Colonic mucosa (tissue), 4 donors: ENCODE data around the gene CKB. TPM values are rescaled to one million over a fixed set of nuclear protein-coding genes. Genes with fewer than 3 reads are reported as not detected.

ENCODE experiments used
- DNase-seq: peaks from one replicate; pipeline ENCODE4 v3.0.0-alpha.2; 2020
- H3K27ac ChIP-seq: fragments of 200-600 bp; one replicate; pipeline ENCODE4 v1.8.0; 2021
- H3K27me3 ChIP-seq: fragments of 200-600 bp; one replicate; pipeline ENCODE4 v1.8.0; 2021
- H3K36me3 ChIP-seq: fragments of 200-600 bp; one replicate; pipeline ENCODE4 v1.8.0; 2021
- H3K4me1 ChIP-seq: fragments of 200-600 bp; one replicate; pipeline ENCODE4 v1.8.0; 2021; ENCODE audit warnings: mild to moderate bottlenecking
- H3K4me3 ChIP-seq: fragments of 200-600 bp; one replicate; pipeline ENCODE4 v1.8.0; 2021
- H3K9ac ChIP-seq, 2 donors: one replicate each; pipeline ENCODE4 v1.7.0; 2013; ENCODE audit warnings: control low read depth in 2 of 2, low read depth in 2 of 2, low read length in 2 of 2
- H3K9me3 ChIP-seq: fragments of 200-600 bp; one replicate; pipeline ENCODE4 v1.8.0; 2021
- intact Hi-C: fragments of 100-400 bp; cut with DNase I; formaldehyde crosslinking; loops from one replicate; pipeline ENCODE4 v1.14.1; 2022
- total RNA-seq, 2 donors: library from RNA; stranded (reverse); fragmentation: NEBNext Ultra II Directional in 1 of 2; extraction: Animal tissue kit (Norgen Biotek cat#: 25700) in 1 of 2; gene quantifications; one replicate each; pipeline ENCODE4 v1.2.1, GENCODE V29; 2021
- TF ChIP-seq, protein P1 (sequence below): fragments of 200-600 bp; IDR thresholded peaks from one replicate; pipeline ENCODE4 v1.8.0; 2022; ENCODE audit warnings: antibody characterized with exemption, mild to moderate bottlenecking
- donor health status: healthy.
- donor health status: DM: no; HTN: no; CAD: no.
- donor health status: DM: no; HTN: no; CAD: no.

CKB gene
- total RNA-seq, 2 donors from 2014 or later, result 1,501 to 4,641 TPM

DNA sequence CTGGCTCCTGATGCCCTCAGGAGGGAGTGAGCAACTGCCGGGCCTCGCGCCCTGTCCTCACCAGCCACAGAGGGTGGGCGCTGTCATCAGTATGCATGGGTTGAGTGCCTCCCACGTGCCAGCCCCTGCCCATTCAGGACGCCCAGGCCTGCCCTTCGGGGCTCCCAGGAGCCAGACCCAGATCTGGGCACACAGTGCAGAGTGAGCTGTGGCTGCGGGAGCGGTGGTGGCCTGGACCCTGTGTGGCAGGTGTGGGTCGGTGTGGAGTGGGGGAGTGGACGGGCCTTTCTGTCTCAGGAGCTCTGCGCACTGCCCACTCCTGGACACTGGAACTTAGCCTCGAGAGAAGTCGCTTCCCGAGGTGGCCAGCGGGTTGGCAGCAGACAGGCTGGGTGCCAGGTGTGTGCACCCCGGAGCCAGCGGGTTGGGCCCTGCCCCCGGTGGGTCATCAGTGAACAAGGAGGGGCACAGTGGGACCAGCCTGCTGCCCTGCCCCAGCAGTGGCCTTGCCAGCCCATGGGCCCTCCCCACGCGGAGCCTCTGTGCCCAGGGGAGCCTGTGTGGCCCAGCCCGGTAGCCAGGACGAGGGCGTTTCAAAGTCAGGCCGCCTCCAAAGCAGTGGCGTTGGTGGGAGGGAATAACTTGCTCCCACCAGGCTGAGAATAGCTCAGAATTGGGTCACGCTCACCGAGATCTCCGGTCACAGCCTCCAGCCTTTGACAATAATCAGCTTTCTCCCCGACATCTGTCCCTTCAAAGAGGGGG is 15.8 kb upstream of the CKB start:
- H3K27ac ChIP-seq, result no peak overlapping the region
- intact Hi-C loops, result no loop called here

DNA sequence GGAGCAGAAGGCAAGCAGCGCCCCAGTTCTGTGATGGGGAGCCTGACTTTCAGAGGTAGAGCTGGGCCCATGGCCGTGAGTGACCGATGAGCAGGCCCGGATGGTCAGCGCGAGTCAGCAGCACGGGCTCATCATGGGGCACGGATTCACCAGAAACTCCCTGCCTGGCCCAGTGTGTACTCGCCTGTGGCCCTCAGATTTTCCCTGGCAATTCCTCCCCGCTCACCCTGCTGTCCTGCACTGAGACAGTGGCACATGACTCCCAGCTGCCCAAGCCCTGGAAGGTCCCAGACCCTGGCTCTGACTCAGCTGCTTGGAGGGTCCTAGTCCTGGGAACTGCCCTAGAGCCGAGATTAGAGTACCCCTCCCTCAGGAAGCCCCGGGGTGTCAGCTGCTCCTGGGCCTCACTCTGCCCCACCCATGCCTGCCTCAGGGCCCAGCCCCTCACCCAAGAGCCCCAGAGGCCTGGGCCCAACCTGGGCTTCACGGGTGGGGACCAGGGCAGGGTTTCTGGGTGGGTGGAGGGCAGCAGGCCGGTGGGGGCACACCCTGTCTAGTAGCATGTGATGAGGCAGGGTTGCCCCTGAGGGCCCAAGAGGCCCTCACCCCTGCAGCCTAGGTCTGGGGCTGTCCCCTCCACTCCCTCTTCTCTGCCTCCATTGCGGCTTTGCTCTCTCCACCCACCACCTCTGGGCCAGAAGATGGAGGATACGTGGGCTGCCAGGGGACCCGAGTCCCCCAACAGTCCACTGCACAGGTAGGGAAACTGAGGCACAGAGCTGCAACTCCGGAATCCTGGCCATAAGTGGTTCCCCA is 14.8 kb upstream of the CKB start:
- Histone ChIP-seq H3K9me3 (no peaks in the 10 kb centered on the region), H3K9ac (no peak overlapping the region), H3K27ac (no peak overlapping the region), H3K4me3 (no peak overlapping the region), H3K4me1 (peaks cover 26% of the 10 kb centered on the region), H3K27me3 (no peaks in the 10 kb centered on the region), H3K36me3 (no peaks in the 10 kb centered on the region)
- intact Hi-C loops, result no loop called here
- DNase-seq, result no peak
- TF ChIP-seq, protein P1, sequence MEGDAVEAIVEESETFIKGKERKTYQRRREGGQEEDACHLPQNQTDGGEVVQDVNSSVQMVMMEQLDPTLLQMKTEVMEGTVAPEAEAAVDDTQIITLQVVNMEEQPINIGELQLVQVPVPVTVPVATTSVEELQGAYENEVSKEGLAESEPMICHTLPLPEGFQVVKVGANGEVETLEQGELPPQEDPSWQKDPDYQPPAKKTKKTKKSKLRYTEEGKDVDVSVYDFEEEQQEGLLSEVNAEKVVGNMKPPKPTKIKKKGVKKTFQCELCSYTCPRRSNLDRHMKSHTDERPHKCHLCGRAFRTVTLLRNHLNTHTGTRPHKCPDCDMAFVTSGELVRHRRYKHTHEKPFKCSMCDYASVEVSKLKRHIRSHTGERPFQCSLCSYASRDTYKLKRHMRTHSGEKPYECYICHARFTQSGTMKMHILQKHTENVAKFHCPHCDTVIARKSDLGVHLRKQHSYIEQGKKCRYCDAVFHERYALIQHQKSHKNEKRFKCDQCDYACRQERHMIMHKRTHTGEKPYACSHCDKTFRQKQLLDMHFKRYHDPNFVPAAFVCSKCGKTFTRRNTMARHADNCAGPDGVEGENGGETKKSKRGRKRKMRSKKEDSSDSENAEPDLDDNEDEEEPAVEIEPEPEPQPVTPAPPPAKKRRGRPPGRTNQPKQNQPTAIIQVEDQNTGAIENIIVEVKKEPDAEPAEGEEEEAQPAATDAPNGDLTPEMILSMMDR, result no peak

More for the DNA sequence above, 15.8 kb upstream of the CKB start:
- no peaks in the 10 kb centered on the region for H3K27me3 ChIP-seq
- no peaks in the 10 kb centered on the region for H3K36me3 ChIP-seq
- H3K9me3 ChIP-seq, result no peaks in the 10 kb centered on the region
- H3K9ac ChIP-seq, result peak overlapping the region in 1 of 2 donors; percentile 12
- peaks cover 35% of the 10 kb centered on the region for H3K4me1 ChIP-seq
- DNase-seq, result no peak
- TF ChIP-seq, protein P1, result no peak
- H3K4me3 ChIP-seq, result no peak overlapping the region

DNA sequence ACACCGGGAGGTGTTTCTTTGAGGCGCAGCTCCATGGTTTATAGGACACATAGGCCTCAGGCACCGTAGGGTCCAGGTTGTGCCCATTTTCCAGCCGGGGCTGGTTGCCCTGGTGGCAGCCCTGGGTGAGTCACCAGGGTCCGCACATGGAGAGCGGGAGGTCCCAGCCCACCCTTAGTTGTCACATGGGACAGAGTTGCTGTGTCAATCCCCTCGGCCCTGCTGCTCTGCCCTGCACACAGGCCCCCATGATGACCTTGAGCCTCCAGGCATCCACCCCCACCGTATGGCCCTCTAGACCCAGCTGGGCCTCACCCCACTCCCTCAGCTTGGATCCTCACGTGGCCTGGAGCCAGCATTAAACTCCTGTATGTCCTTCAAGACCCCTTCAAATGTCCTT is 14.1 kb upstream of the CKB start:
- intact Hi-C loops, result no loop called here
- TF ChIP-seq, protein P1, result no peak
- Histone ChIP-seq H3K4me1 (peaks cover 19% of the 10 kb centered on the region), H3K36me3 (no peaks in the 10 kb centered on the region), H3K27ac (no peak overlapping the region), H3K27me3 (no peaks in the 10 kb centered on the region), H3K9ac (no peak overlapping the region), H3K9me3 (no peaks in the 10 kb centered on the region), H3K4me3 (no peak overlapping the region)
- no peak for DNase-seq

DNA sequence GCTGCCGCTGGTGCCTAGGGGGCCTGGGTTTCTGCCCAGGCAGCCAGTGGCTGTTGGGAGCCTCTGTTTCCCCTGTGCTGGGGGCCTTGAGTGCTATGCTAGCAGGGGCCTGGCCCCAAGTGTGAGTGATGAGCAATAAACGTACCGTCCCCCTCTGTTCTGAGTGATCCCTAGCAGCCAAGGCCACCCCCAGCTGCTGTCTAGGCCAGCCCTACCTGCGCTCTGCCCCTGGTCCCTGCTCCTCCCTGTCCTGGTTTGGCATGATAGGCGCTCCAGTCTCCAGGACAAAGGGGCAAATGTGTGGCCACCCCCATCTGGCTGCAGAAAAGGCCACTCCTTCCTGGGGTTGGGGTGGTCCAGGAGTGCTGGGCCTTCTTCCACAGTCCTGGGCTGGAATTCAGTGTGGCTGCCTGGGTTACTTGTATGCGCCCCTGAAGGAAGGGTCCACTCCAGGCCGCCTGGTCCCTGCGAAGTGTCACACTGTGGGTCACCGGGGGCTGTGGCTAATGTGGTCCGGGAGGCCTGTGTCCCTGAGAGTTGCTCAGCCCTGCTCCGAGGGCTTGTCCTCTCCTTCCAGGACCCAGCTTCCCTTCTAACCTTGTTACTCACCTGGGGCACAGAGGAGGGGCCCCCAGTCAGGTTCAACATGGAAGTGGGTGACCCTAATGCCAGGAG is 13.4 kb upstream of the CKB start:
- no peaks in the 10 kb centered on the region for H3K36me3 ChIP-seq
- no peak overlapping the region for H3K27ac ChIP-seq
- no peaks in the 10 kb centered on the region for H3K9me3 ChIP-seq
- H3K9ac ChIP-seq, result no peak overlapping the region
- TF ChIP-seq, protein P1, result no peak
- H3K4me3 ChIP-seq, result no peak overlapping the region
- DNase-seq, result no peak
- intact Hi-C loops, result no loop called here
- H3K4me1 ChIP-seq, result peaks cover 12% of the 10 kb centered on the region
- no peaks in the 10 kb centered on the region for H3K27me3 ChIP-seq

DNA sequence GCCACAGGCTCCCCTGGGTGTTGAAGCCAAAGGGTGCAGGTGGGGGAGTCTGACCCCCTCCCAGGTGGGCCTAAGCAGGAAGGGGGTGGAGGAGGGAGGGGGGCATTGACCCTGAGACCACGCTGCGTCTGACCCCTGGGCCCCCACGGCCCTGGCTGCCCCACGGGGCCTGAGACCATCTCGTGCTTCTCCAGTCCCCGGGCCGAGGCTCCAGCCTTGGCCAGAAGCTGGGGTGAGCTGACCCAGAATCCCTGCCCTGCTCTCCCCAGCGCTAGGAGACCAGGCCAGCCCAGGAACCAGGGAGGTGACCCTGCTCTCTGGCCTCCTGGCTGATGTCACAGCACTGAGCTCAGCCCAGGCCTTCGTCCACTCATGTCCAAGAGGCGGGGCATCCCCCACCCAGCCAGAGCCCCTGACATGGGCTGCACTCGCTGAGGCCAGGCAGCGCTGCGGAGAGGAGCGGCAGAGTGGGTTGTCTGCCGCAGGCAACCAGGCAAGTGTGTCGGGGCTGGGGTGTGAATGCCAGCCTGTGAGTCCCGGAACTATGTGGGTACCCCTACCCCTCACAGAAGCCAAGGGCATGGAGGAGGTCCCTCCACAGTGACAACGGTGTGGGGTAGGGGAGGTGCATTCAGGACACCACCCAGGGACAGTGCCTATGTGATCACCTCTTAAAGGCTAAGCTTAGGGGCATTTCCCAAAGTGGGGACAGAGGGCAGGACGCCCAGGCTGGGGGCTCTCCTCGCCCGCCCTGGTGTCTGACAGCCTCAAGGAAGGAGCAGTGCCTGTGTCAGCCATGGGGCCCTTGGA is 12.7 kb upstream of the CKB start:
- Histone ChIP-seq H3K36me3 (no peaks in the 10 kb centered on the region), H3K9me3 (no peaks in the 10 kb centered on the region), H3K27me3 (no peaks in the 10 kb centered on the region), H3K4me1 (peaks cover 6% of the 10 kb centered on the region), H3K27ac (peak overlapping the region; percentile 44), H3K4me3 (no peak overlapping the region), H3K9ac (no peak overlapping the region)
- TF ChIP-seq, protein P1, result no peak
- intact Hi-C loops, result no loop called here
- DNase-seq, result no peak
